ENCODE data around the gene ZNF330.

DNA sequence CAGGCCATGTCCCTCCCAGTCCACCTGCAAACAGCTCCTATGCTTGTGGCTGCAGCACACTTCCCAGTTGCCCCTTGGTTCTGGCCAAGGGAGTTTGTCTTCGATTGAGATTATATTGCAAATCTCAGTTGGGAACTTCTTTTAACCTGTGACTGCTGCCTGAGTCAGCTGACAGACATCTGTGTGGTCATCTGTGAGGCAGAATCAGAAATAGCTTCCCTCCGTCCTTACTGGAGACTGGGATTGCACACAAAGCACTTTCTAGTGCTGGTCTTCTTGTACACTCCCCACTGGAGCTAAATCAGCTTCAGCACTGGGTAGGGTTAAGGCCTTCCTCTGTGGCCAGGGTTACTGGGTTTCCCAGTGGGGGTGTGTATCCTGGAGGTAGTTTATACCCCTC lies 34.3 kb downstream of the ZNF330 start:
- TF ChIP-seq, protein P1, sequence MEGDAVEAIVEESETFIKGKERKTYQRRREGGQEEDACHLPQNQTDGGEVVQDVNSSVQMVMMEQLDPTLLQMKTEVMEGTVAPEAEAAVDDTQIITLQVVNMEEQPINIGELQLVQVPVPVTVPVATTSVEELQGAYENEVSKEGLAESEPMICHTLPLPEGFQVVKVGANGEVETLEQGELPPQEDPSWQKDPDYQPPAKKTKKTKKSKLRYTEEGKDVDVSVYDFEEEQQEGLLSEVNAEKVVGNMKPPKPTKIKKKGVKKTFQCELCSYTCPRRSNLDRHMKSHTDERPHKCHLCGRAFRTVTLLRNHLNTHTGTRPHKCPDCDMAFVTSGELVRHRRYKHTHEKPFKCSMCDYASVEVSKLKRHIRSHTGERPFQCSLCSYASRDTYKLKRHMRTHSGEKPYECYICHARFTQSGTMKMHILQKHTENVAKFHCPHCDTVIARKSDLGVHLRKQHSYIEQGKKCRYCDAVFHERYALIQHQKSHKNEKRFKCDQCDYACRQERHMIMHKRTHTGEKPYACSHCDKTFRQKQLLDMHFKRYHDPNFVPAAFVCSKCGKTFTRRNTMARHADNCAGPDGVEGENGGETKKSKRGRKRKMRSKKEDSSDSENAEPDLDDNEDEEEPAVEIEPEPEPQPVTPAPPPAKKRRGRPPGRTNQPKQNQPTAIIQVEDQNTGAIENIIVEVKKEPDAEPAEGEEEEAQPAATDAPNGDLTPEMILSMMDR (IDR thresholded peaks at IDR 0.05) = no peak
- TF ChIP-seq POLR2AphosphoS5 (IDR thresholded peaks at IDR 0.05) = no peak

All from esophagus muscularis mucosa (tissue), 3 donors.